ENCODE data around the gene RDX. TPM values are rescaled to one million over a fixed set of nuclear protein-coding genes. Genes with fewer than 3 reads are reported as not detected.

Gene RDX
- total RNA-seq, 1 experiment from 2014 or later, result 86.6 TPM

DNA sequence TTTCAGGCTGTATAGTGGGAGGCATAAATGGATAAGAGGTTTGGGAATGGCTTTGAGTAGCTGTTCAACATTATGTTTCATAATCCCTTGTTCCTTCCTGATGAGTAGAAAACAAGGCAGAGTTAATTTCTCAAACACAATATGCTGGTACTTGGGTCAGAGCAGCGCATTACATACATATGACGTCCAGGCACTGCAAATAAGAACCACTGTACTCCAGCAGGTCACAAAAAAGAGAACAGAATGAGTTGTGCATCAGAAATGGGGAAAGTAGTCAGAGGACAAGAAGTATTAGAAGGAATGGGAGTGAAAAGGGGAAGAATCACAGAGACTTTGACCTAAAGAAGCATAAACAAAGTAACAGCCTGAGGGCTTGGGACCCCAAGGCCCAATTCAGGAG, 44.0 kb upstream of the RDX start:
- Histone ChIP-seq H3K27ac (ENCODE audit: insufficient read length, low read depth, low read length) (no peak overlapping the region), H2BK5ac (ENCODE audit: insufficient read length, low read length) (no peak overlapping the region), H3K4me2 (ENCODE audit: insufficient read depth, insufficient read length, low read length) (no peak overlapping the region), H3K27me3 (ENCODE audit: insufficient read depth, low read length) (no peaks in the 10 kb centered on the region), H2BK15ac (ENCODE audit: low read depth, low read length) (no peak overlapping the region), H3K9me3 (ENCODE audit: control insufficient read depth, low read depth, low read length) (no peaks in the 10 kb centered on the region), H3K14ac (ENCODE audit: insufficient read depth, low read length) (no peak overlapping the region), H3K9ac (ENCODE audit: extremely low read depth, insufficient read length, low read length) (no peak overlapping the region), H2BK20ac (ENCODE audit: low read depth, low read length, poor library complexity, severe bottlenecking) (no peak overlapping the region), H4K8ac (replicated peaks; ENCODE audit: insufficient read length, low read depth, low read length) (no peak overlapping the region), H3K56ac (ENCODE audit: insufficient read length, low read depth, low read length) (no peak overlapping the region), H2AFZ (ENCODE audit: low read length) (no peak overlapping the region), H3K23ac (ENCODE audit: insufficient read length, low read depth, low read length) (no peak overlapping the region), H4K20me1 (ENCODE audit: control insufficient read depth, insufficient read depth, insufficient read length) (no peaks in the 10 kb centered on the region), H4K5ac (ENCODE audit: insufficient read length, low read depth, low read length) (no peak overlapping the region), H3K4me1 (ENCODE audit: insufficient read depth, low read length) (0 out of 2 replicates have a peak, but pooled peaks cover 4% of the 10 kb centered on the region), H3K79me2 (ENCODE audit: insufficient read depth, low read length) (no peaks in the 10 kb centered on the region), H3T11ph (ENCODE audit: low read length) (no peak overlapping the region), H3K79me1 (ENCODE audit: insufficient read depth, low read depth, low read length, poor library complexity, severe bottlenecking) (no peaks in the 10 kb centered on the region), H2BK12ac (ENCODE audit: insufficient read length, low read depth, low read length) (no peak overlapping the region), H2BK120ac (ENCODE audit: low read depth, low read length, poor library complexity, severe bottlenecking) (no peak overlapping the region), H3K18ac (ENCODE audit: insufficient read length, low read depth, low read length) (no peak overlapping the region), H4K91ac (ENCODE audit: insufficient read length, low read depth, low read length) (no peak overlapping the region), H2AK5ac (ENCODE audit: insufficient read length, low read length) (no peak overlapping the region), H3K23me2 (ENCODE audit: insufficient read length, low read depth, low read length, poor library complexity, severe bottlenecking) (no peaks in the 10 kb centered on the region), H3K4ac (ENCODE audit: low read depth, low read length) (no peak overlapping the region)
- TF ChIP-seq, protein P1, sequence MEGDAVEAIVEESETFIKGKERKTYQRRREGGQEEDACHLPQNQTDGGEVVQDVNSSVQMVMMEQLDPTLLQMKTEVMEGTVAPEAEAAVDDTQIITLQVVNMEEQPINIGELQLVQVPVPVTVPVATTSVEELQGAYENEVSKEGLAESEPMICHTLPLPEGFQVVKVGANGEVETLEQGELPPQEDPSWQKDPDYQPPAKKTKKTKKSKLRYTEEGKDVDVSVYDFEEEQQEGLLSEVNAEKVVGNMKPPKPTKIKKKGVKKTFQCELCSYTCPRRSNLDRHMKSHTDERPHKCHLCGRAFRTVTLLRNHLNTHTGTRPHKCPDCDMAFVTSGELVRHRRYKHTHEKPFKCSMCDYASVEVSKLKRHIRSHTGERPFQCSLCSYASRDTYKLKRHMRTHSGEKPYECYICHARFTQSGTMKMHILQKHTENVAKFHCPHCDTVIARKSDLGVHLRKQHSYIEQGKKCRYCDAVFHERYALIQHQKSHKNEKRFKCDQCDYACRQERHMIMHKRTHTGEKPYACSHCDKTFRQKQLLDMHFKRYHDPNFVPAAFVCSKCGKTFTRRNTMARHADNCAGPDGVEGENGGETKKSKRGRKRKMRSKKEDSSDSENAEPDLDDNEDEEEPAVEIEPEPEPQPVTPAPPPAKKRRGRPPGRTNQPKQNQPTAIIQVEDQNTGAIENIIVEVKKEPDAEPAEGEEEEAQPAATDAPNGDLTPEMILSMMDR (conservative IDR thresholded peaks at IDR 0.05), result no peak
- H3K27me3 Mint-ChIP-seq (ENCODE audit: low read depth), result no peaks in the 10 kb centered on the region
- H3K9me3 Mint-ChIP-seq, result no peaks in the 10 kb centered on the region; a peak in 1 of 5 replicates
- peaks cover 8 to 18% of the 10 kb centered on the region in 2 experiments for H3K4me1 Mint-ChIP-seq
- H3K36me3 Mint-ChIP-seq (ENCODE audit: insufficient read depth in 1 of 3, low read depth in 3 of 3), result no peaks in the 10 kb centered on the region
- H3K27ac Mint-ChIP-seq, result no peak overlapping the region
- no peak for DNase-seq
- no CpG with 5 or more reads among the region's 2 CpGs for WGBS (ENCODE audit: extremely low coverage, insufficient read length, low lambda C conversion rate)
- H3K4me3 Mint-ChIP-seq, result no peak overlapping the region

All from H9 (cell line).